Breast epithelium (tissue), 4 donors: ENCODE data around the gene ARFGAP1. TPM values are rescaled to one million over a fixed set of nuclear protein-coding genes. Genes with fewer than 3 reads are reported as not detected.
A peak's percentile ranks its signal among the peaks of the same experiment; 100 is the strongest.

ENCODE experiments used
- DNase-seq, 2 donors: peaks; one replicate each; pipeline ENCODE4 v3.0.0-alpha.2; 2019; ENCODE audit warnings: low spot score in 2 of 2
- H3K27ac ChIP-seq, 2 donors: fragments of 200-600 bp; sonication (generic) in 1 of 2; one replicate each; pipeline ENCODE4 v1.5.1; 2016 to 2019; ENCODE audit warnings: mild to moderate bottlenecking in 1 of 2
- H3K27me3 ChIP-seq, 2 donors: fragments of 200-600 bp; sonication (generic) in 1 of 2; one replicate each; pipeline versions ENCODE4 v1.5.1 to v1.6.0; 2017 to 2019; ENCODE audit warnings: control low read depth in 1 of 2, mild to moderate bottlenecking in 1 of 2
- H3K36me3 ChIP-seq: fragments of 200-600 bp; one replicate; pipeline ENCODE4 v1.5.1; 2019
- H3K4me1 ChIP-seq, 2 donors: fragments of 200-600 bp; sonication (generic); one replicate each; pipeline ENCODE4 v1.5.1; 2016 to 2019; ENCODE audit warnings: control low read depth in 1 of 2
- H3K4me3 ChIP-seq, 3 donors: fragments of 200-600 bp; sonication (generic); 1 replicate in 2 of 3; 2 replicates in 1 of 3; pipeline ENCODE4 v1.5.1; 2016 to 2019; ENCODE audit warnings: mild to moderate bottlenecking in 3 of 3, moderate library complexity in 2 of 3
- H3K9me3 ChIP-seq, 2 donors: fragments of 200-600 bp; sonication (generic) in 1 of 2; one replicate each; pipeline ENCODE4 v1.5.1; 2016 to 2019; ENCODE audit warnings: control low read depth in 1 of 2
- CTCF ChIP-seq, 3 donors: fragments of 450-650 bp; IDR thresholded peaks; one replicate each; pipeline ENCODE4 v1.5.1; 2016 to 2017; ENCODE audit warnings: antibody characterized with exemption in 3 of 3, mild to moderate bottlenecking in 3 of 3, moderate library complexity in 3 of 3
- POLR2A ChIP-seq: fragments of 450-650 bp; IDR thresholded peaks from one replicate; pipeline ENCODE4 v1.6.1; 2016; ENCODE audit warnings: antibody characterized with exemption, mild to moderate bottlenecking, moderate library complexity
- POLR2AphosphoS5 ChIP-seq, 3 donors: sonication (generic); formaldehyde crosslinking; IDR thresholded peaks; one replicate each; pipeline ENCODE4 v1.6.1; 2017; ENCODE audit warnings: antibody characterized with exemption in 3 of 3
- intact Hi-C: fragments of 100-400 bp; cut with DNase I; formaldehyde crosslinking; loops from one replicate; pipeline ENCODE4 v1.15.1; 2023; ENCODE audit warnings: low total_unique reads
- total RNA-seq, 3 donors: library from RNA; depleted of rRNA; stranded (reverse); fragments of >200 nt; gene quantifications; one replicate each; pipeline ENCODE4 v1.1.0, GENCODE V29; 2016

Gene ARFGAP1
- total RNA-seq, 3 donors from 2014 or later, result 24.3 to 44.6 (median 38.2) TPM

DNA sequence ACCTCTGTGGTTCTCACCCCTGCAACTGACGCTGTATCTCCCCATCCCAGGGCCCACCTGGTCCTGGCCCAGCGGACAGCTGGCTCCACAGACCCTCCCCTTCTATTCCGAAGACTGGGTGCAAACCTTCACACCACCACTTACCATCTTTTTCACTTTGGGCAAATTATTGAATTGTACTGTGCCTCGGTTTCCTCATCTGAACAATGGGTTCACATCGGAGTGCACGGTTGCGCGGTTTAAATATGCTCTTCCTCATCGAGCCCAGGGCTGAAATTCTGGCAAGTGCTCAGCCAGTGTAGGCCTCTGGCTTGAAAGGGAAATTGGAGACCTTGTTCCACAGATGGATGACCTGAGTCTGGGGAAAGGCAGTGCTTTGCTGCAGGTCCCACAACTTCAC lies 2.9 kb upstream of the ARFGAP1 start:
- H3K27me3 ChIP-seq, result peaks cover 0 to 13% of the 10 kb centered on the region in 2 donors
- no peak for DNase-seq
- intact Hi-C loops, result no loop called here
- no peak overlapping the region for H3K4me3 ChIP-seq
- no peaks in the 10 kb centered on the region for H3K36me3 ChIP-seq
- peaks cover 0 to 12% of the 10 kb centered on the region in 2 donors for H3K4me1 ChIP-seq
- H3K27ac ChIP-seq, result no peak overlapping the region
- no peaks in the 10 kb centered on the region for H3K9me3 ChIP-seq
- TF ChIP-seq CTCF (IDR thresholded peaks at IDR 0.05), result no peak
- no peak for TF ChIP-seq POLR2AphosphoS5 (IDR thresholded peaks at IDR 0.05)
- no peak for TF ChIP-seq POLR2A

- intact Hi-C loops, result no loop called here
- H3K27me3 ChIP-seq, result peaks cover 0 to 8% of the 10 kb centered on the region in 2 donors
- H3K27ac ChIP-seq, result no peak overlapping the region
- no peaks in the 10 kb centered on the region for H3K9me3 ChIP-seq
- no peaks in the 10 kb centered on the region for H3K36me3 ChIP-seq
- no peak overlapping the region for H3K4me3 ChIP-seq
- H3K4me1 ChIP-seq, result peaks cover 0 to 12% of the 10 kb centered on the region in 2 donors
- TF ChIP-seq CTCF (IDR thresholded peaks at IDR 0.05) (no peak), POLR2AphosphoS5 (IDR thresholded peaks at IDR 0.05) (no peak), POLR2A (no peak)
- no peak for DNase-seq
Observed at GRCh38 chr20:63270606-63271325, 1.8 kb upstream of the ARFGAP1 start.

DNA sequence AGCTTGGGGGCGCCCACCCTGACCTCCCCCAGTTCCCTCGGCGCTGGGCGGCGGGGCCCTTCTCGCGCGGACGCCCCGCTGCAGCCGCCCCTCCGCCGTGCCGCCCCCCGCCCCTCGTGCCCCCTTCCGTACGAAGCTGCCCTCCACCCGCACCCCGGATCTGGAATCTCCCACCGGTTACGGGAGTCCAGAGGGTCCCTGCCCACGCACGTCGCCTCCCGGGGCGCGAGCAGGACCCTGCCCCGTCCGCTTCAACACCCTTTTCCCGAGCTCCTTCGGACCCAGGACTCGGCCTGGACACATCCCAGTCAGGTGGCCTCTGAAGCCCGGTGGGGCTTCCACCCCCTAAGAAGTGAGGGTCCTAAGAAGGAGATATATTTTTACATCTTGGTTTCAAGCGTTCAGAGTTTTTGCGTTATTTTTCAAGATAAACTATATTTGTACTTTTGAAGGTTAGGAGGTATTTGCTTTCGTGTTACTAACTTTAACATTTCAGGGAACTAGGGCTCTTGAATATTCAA lies 506 bp downstream of the ARFGAP1 start:
- no peak for TF ChIP-seq POLR2A
- TF ChIP-seq CTCF (IDR thresholded peaks at IDR 0.05), result no peak
- no peak for TF ChIP-seq POLR2AphosphoS5 (IDR thresholded peaks at IDR 0.05)
- H3K9me3 ChIP-seq, result no peaks in the 10 kb centered on the region
- no peaks in the 10 kb centered on the region for H3K27me3 ChIP-seq
- intact Hi-C loops, result no loop called here
- peak overlapping the region; percentile 77 to 86 for H3K27ac ChIP-seq
- peaks cover 0 to 12% of the 10 kb centered on the region in 2 donors for H3K4me1 ChIP-seq
- no peak for DNase-seq
- H3K36me3 ChIP-seq, result no peaks in the 10 kb centered on the region
- H3K4me3 ChIP-seq, result peak overlapping the region; percentile 94 to 100 (median 95)

DNA sequence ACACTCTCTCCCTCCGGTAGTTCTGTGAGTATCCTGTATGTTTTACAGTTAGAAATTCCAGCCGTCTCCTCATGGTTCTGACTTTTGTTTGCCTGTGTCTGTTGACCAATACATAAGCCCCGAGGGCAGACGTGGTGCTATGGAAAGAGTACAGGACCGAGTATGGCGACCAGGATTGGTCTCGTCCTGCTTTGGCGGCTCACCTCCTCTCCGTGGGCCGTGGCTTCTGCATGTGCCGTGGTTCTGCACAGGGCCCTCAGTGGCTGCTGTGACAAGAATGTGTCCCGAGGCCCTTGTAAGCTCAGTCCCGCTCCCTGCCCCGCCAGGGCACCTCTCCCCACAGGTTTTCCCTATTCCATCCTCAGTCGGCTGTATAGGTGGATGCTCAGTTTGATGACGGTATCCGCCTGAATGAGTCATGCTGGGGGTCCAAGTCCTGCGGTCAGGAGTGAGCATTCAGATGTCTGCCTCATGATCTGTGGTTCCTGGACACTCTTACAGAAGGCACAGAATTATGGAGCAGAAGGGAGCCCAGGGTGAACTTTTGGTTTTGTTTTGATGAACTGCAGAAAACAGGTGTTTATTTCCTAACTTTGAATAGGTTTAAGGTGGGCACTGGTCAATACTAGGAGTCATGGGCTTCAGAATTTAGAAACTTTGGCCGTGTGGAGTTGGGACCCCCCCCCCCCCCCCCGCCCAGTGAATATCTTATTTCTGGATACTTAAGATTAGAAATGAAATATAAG lies 1.2 kb downstream of the ARFGAP1 start:
- no peaks in the 10 kb centered on the region for H3K9me3 ChIP-seq
- DNase-seq, result no peak
- TF ChIP-seq POLR2A, result no peak
- TF ChIP-seq POLR2AphosphoS5 (IDR thresholded peaks at IDR 0.05), result no peak
- H3K27ac ChIP-seq, result no peak overlapping the region
- peaks cover 0 to 12% of the 10 kb centered on the region in 2 donors for H3K4me1 ChIP-seq
- peak overlapping the region; percentile 94 to 100 (median 95) for H3K4me3 ChIP-seq
- H3K36me3 ChIP-seq, result no peaks in the 10 kb centered on the region
- no peaks in the 10 kb centered on the region for H3K27me3 ChIP-seq
- intact Hi-C loops, result no loop called here

- Histone ChIP-seq H3K27ac (no peak overlapping the region), H3K9me3 (no peaks in the 10 kb centered on the region), H3K27me3 (no peaks in the 10 kb centered on the region), H3K36me3 (no peaks in the 10 kb centered on the region), H3K4me1 (peaks cover 0 to 12% of the 10 kb centered on the region in 2 donors), H3K4me3 (peak overlapping the region in 1 of 3 donors; percentile 35)
- DNase-seq, result no peak
- intact Hi-C loops, result no loop called here
- TF ChIP-seq CTCF (IDR thresholded peaks at IDR 0.05), result no peak
- no peak for TF ChIP-seq POLR2AphosphoS5 (IDR thresholded peaks at IDR 0.05)
- no peak for TF ChIP-seq POLR2A
Observed at GRCh38 chr20:63274381-63275228, 2.0 kb downstream of the ARFGAP1 start.
